OCI-M2 (cell line): ENCODE results near the gene WDR33.

Source experiments
- DNase-seq: peaks from one replicate; lab custom pipeline; 2025; ENCODE audit not compliant: unreplicated experiment; lab: John Stamatoyannopoulos, UW

The WDR33 gene

GRCh38 chr2:127698553-127699355, 112.2 kb downstream of the WDR33 start:
- DNase-seq = no peak

- no peak for DNase-seq
Observed at GRCh38 chr2:127697482-127698180, 113.3 kb downstream of the WDR33 start.

GRCh38 chr2:127695491-127696472, 115.2 kb downstream of the WDR33 start:
- no peak for DNase-seq

- no peak for DNase-seq
Observed at GRCh38 chr2:127694986-127695385, 116.0 kb downstream of the WDR33 start.

GRCh38 chr2:127690696-127691095, 120.3 kb downstream of the WDR33 start:
- no peak for DNase-seq

- DNase-seq = no peak
Observed at GRCh38 chr2:127688405-127688804, 122.6 kb downstream of the WDR33 start.

GRCh38 chr2:127685410-127686080, 125.4 kb downstream of the WDR33 start:
- DNase-seq = no peak

- DNase-seq = no peak
Observed at GRCh38 chr2:127683757-127684156, 127.2 kb downstream of the WDR33 start.

GRCh38 chr2:127683056-127683455, 127.9 kb downstream of the WDR33 start:
- DNase-seq = no peak

- DNase-seq = no peak
Observed at GRCh38 chr2:127681976-127682857, 128.8 kb downstream of the WDR33 start.

GRCh38 chr2:127681288-127681804, 129.6 kb downstream of the WDR33 start:
- DNase-seq = no peak

- DNase-seq = no peak
Observed at GRCh38 chr2:127680706-127681287, 130.2 kb downstream of the WDR33 start.

GRCh38 chr2:127679680-127680361, 131.2 kb downstream of the WDR33 start:
- no peak for DNase-seq

GRCh38 chr2:127678991-127679390, 132.0 kb downstream of the WDR33 start:
- no peak for DNase-seq

GRCh38 chr2:127678531-127678930, 132.4 kb downstream of the WDR33 start:
- DNase-seq = no peak

- no peak for DNase-seq
Observed at GRCh38 chr2:127676906-127677305, 134.1 kb downstream of the WDR33 start.

- no peak for DNase-seq
Observed at GRCh38 chr2:127675331-127676261, 135.4 kb downstream of the WDR33 start, which contains the start of gene LIMS2. LIMS2 (minus strand) TSS chr2:127675530; CDS start chr2:127675024, 506 bp downstream.
